Liver (tissue), 9 donors: Measurements from ENCODE around the gene POLR3A. TPM values are rescaled to one million over a fixed set of nuclear protein-coding genes. Genes with fewer than 3 reads are reported as not detected.

ENCODE experiments used
- DNase-seq: peaks from one replicate; pipeline ENCODE4 v3.0.0-alpha.2; 2017; ENCODE audit warnings: low spot score
- H3K27ac ChIP-seq, 2 donors: one replicate each; pipeline ENCODE4 v1.7.0; 2013; ENCODE audit warnings: inconsistent platforms in 2 of 2, low read length in 2 of 2, control low read depth in 1 of 2, low read depth in 1 of 2, mild to moderate bottlenecking in 1 of 2
- H3K27me3 ChIP-seq, 4 donors: one replicate each; pipeline versions ENCODE4 v1.6.1 to v1.7.0; 2013; ENCODE audit warnings: low read length in 3 of 4, inconsistent platforms in 1 of 4, mild to moderate bottlenecking in 1 of 4, moderate library complexity in 1 of 4; ENCODE audit not compliant: control insufficient read depth in 4 of 4, insufficient read depth in 4 of 4
- H3K36me3 ChIP-seq, 4 donors: one replicate each; pipeline versions ENCODE4 v1.6.1 to v1.7.0; 2013; ENCODE audit warnings: low read length in 3 of 4, mild to moderate bottlenecking in 3 of 4, low read depth in 1 of 4, moderate library complexity in 1 of 4; ENCODE audit not compliant: control insufficient read depth in 4 of 4, insufficient read depth in 3 of 4
- H3K4me1 ChIP-seq, 4 donors: one replicate each; pipeline versions ENCODE4 v1.6.1 to v1.7.0; 2013; ENCODE audit warnings: low read length in 3 of 4, mild to moderate bottlenecking in 3 of 4, moderate library complexity in 1 of 4; ENCODE audit not compliant: control insufficient read depth in 4 of 4, insufficient read depth in 4 of 4
- H3K4me3 ChIP-seq, 3 donors: one replicate each; pipeline versions ENCODE4 v1.6.1 to v1.7.0; 2013; ENCODE audit warnings: low read length in 3 of 3, control low read depth in 1 of 3, low read depth in 1 of 3, mild to moderate bottlenecking in 1 of 3
- H3K9ac ChIP-seq, 2 donors: one replicate each; pipeline ENCODE4 v1.7.0; 2013; ENCODE audit warnings: low read length in 2 of 2, mild to moderate bottlenecking in 2 of 2, moderate library complexity in 2 of 2, control low read depth in 1 of 2, low read depth in 1 of 2
- H3K9me3 ChIP-seq, 4 donors: one replicate each; pipeline versions ENCODE4 v1.6.1 to v1.7.0; 2013; ENCODE audit warnings: low read length in 3 of 4; ENCODE audit not compliant: control insufficient read depth in 4 of 4
- ATF3 ChIP-seq: IDR thresholded peaks from 2 replicates; pipeline ENCODE4 v1.6.1; 2016; ENCODE audit warnings: antibody characterized with exemption
- CTCF ChIP-seq: fragments of 150-350 bp; IDR thresholded peaks from 2 replicates; pipeline ENCODE4 v1.5.1; 2017; ENCODE audit warnings: improper control_type of control experiment, low read depth, low read length; ENCODE audit not compliant: missing input control
- EGR1 ChIP-seq, 2 donors: IDR thresholded peaks; 2 replicates each; pipeline ENCODE4 v1.6.1; 2016 to 2018; ENCODE audit warnings: antibody characterized with exemption in 2 of 2, low read depth in 2 of 2
- FOXA2 ChIP-seq: IDR thresholded peaks from 2 replicates; pipeline ENCODE4 v1.6.1; 2016; ENCODE audit warnings: antibody characterized with exemption
- GABPA ChIP-seq, 2 donors: IDR thresholded peaks in 1 of 2; conservative IDR thresholded peaks in 1 of 2; 2 replicates each; pipeline ENCODE4 v1.6.1; 2016; ENCODE audit warnings: antibody characterized with exemption in 2 of 2, mild to moderate bottlenecking in 1 of 2, moderate library complexity in 1 of 2
- HNF4A ChIP-seq, 2 donors: conservative IDR thresholded peaks; 2 replicates each; pipeline ENCODE4 v1.6.1; 2016; ENCODE audit warnings: antibody characterized with exemption in 2 of 2, mild to moderate bottlenecking in 2 of 2
- HNF4G ChIP-seq: IDR thresholded peaks from 2 replicates; pipeline ENCODE4 v1.6.1; 2016; ENCODE audit warnings: antibody characterized with exemption
- JUND ChIP-seq, 2 donors: IDR thresholded peaks; 2 replicates each; pipeline ENCODE4 v1.6.1; 2016; ENCODE audit warnings: antibody characterized with exemption in 2 of 2
- MAX ChIP-seq: IDR thresholded peaks from 2 replicates; pipeline ENCODE4 v1.6.1; 2016; ENCODE audit warnings: antibody characterized with exemption
- NR2F2 ChIP-seq: IDR thresholded peaks from 2 replicates; pipeline ENCODE4 v1.6.1; 2016; ENCODE audit warnings: antibody characterized with exemption
- RAD21 ChIP-seq, 2 donors: IDR thresholded peaks; 2 replicates each; pipeline ENCODE4 v1.6.1; 2016; ENCODE audit warnings: antibody characterized with exemption in 2 of 2, mild to moderate bottlenecking in 2 of 2
- REST ChIP-seq: IDR thresholded peaks from 2 replicates; pipeline ENCODE4 v1.6.1; 2016; ENCODE audit warnings: antibody characterized with exemption, mild to moderate bottlenecking
- RXRA ChIP-seq, 2 donors: IDR thresholded peaks; 2 replicates each; pipeline ENCODE4 v1.6.1; 2017 to 2018; ENCODE audit warnings: antibody characterized with exemption in 2 of 2, mild to moderate bottlenecking in 1 of 2
- SP1 ChIP-seq: IDR thresholded peaks from 2 replicates; pipeline ENCODE4 v1.6.1; 2018; ENCODE audit warnings: antibody characterized with exemption, mild to moderate bottlenecking
- TAF1 ChIP-seq: conservative IDR thresholded peaks from 2 replicates; pipeline ENCODE4 v1.6.1; 2016; ENCODE audit warnings: antibody characterized with exemption, mild to moderate bottlenecking
- YY1 ChIP-seq: IDR thresholded peaks from 2 replicates; pipeline ENCODE4 v1.6.1; 2016; ENCODE audit warnings: antibody characterized with exemption, mild to moderate bottlenecking
- ZBTB33 ChIP-seq: IDR thresholded peaks from 2 replicates; pipeline ENCODE4 v1.6.1; 2016; ENCODE audit warnings: antibody characterized with exemption
- WGBS: extraction: QIAGEN DNeasy Blood & Tissue Kit; methylation state at CpG from one replicate; pipeline ENCODE4 v1.1.7; 2013; 5-methylcytosine and 5-hydroxymethylcytosine counted together
- polyA plus RNA-seq, 2 donors: library from polyadenylated mRNA; stranded (reverse) in 1 of 2; unstranded in 1 of 2; fragments of 200-250 nt in 1 of 2; fragments of >200 nt in 1 of 2; fragmentation: Nextera tagmentation in 1 of 2; extraction: Ambion mirVana in 1 of 2; gene quantifications; one replicate each; pipeline versions ENCODE4 v1.2.1 to v1.2.3, GENCODE V29; 2013 to 2015
- total RNA-seq, 2 donors: library from RNA; depleted of rRNA; stranded (reverse); fragments of >200 nt; gene quantifications; one replicate each; pipeline ENCODE4 v1.2.3, GENCODE V29; 2014
- donor health status: healthy.
- donor health status: healthy.
- donor health status: healthy.
- donor health status: healthy.
- donor health status: healthy.

POLR3A gene
- total and polyA plus RNA-seq, 4 donors = 3.2 to 9.6 (median 5.5) TPM

GRCh38 chr10:78002541-78003288 lies 26.6 kb downstream of the POLR3A start (continued):
- TF ChIP-seq REST = no peak
- no peak for TF ChIP-seq HNF4A (conservative IDR thresholded peaks at IDR 0.05)
- no peak for TF ChIP-seq FOXA2
- TF ChIP-seq SP1 = no peak
- no peak for TF ChIP-seq NR2F2
- no peak for TF ChIP-seq GABPA (IDR thresholded peaks at IDR 0.05 in 1 of 2, conservative IDR thresholded peaks at IDR 0.05 in 1 of 2)
- TF ChIP-seq YY1 = no peak
- no peak for TF ChIP-seq EGR1 (IDR thresholded peaks at IDR 0.05; ENCODE audit: low read depth in 2 of 2)
- TF ChIP-seq ZBTB33 = no peak
- TF ChIP-seq ATF3 = no peak
- no peak for TF ChIP-seq JUND (IDR thresholded peaks at IDR 0.05)

- no peak overlapping the region for H3K27ac ChIP-seq
- H3K4me3 ChIP-seq = no peak overlapping the region
- 96% methylated on average over 6 of the region's 6 CpGs for WGBS
- no peaks in the 10 kb centered on the region for H3K9me3 ChIP-seq
- H3K9ac ChIP-seq = no peak overlapping the region
- TF ChIP-seq GABPA (IDR thresholded peaks at IDR 0.05 in 1 of 2, conservative IDR thresholded peaks at IDR 0.05 in 1 of 2) (no peak), HNF4G (no peak), ZBTB33 (no peak), ATF3 (no peak), EGR1 (IDR thresholded peaks at IDR 0.05; ENCODE audit: low read depth in 2 of 2) (no peak), CTCF (no peak), TAF1 (no peak), RXRA (IDR thresholded peaks at IDR 0.05) (no peak), YY1 (no peak), JUND (IDR thresholded peaks at IDR 0.05) (no peak), REST (no peak), RAD21 (IDR thresholded peaks at IDR 0.05) (no peak), MAX (no peak)
- no peaks in the 10 kb centered on the region for H3K27me3 ChIP-seq
- H3K4me1 ChIP-seq = no peaks in the 10 kb centered on the region
- H3K36me3 ChIP-seq = peaks cover 20 to 59% (median 53%) of the 10 kb centered on the region in 4 donors
- no peak for DNase-seq
These were observed 28.3 kb downstream of the POLR3A start for GRCh38 chr10:78000956-78001472.
